COLO668 (cell line): ENCODE measurements around the gene VPS35.

Source experiments
- DNase-seq: peaks from one replicate; lab custom pipeline; 2025; ENCODE audit not compliant: unreplicated experiment; lab: John Stamatoyannopoulos, UW

VPS35 gene

DNA sequence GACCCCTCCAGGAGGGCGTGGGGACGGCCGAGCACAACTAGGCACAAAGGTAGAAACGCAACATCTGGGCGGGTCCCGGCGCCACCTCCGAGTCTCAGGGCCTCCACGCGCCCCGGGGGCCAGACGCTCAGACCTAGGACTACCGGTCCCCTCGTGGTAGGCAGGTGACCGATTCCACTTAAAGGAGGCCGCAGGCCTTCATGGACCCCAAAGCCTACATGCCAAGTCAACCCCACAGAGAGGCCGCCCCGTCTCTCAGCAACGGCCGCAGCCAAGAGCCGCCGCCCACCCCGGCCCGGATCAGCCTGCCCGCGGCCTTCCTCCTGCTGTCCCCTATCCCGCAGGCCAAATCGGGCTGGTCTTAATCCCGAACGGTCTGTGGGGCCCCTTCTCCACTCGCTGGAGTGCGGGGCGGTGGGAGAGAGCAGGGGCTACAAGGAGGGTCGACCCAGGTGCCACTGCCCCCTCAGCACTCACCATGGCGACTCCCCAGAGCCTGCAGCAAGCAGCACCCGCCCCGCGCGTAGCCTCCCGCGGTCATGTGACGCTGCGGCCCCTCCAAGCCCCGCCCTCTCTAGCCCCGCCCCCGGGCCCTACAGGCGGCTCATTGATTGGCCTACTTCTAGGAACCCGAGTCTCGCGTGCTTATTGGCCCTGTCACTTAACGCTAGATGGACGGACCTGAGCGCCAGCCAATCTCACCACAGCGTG is at the start of gene VPS35:
TSS of gene VPS35 (minus strand) at position 525 of the 711 bp plus-strand sequence. CDS start at position 480, 45 bp downstream.
- DNase-seq: peak; percentile 98

- DNase-seq: no peak
Observed at GRCh38 chr16:46737621-46738214, 48.7 kb upstream of the VPS35 start.

DNA sequence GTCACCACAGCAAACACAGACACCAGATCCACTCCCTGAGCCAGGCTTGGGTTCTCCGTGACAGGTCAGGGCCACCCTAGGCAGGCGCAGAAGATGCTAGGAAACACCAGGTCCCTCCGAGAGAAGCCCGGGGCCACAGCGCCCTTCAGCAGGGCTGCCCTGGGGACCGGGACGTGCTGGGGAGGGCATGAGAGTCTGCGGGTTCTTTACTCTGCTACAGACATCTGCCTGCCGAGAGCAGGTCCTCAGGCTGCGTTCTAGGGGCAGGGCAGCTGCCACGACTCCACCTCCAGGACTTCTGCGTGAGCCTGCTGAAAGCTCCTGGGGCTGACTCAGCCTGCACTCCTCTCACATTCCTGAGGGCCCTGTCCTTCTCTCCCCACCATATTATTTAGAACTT is 47.7 kb upstream of the VPS35 start:
- no peak for DNase-seq

GRCh38 chr16:46733319-46733830 is 44.4 kb upstream of the VPS35 start:
- DNase-seq: no peak

- DNase-seq: no peak
Observed at GRCh38 chr16:46732561-46732960, 43.6 kb upstream of the VPS35 start.

- DNase-seq: no peak
Observed at GRCh38 chr16:46731691-46732555, 42.9 kb upstream of the VPS35 start.

DNA sequence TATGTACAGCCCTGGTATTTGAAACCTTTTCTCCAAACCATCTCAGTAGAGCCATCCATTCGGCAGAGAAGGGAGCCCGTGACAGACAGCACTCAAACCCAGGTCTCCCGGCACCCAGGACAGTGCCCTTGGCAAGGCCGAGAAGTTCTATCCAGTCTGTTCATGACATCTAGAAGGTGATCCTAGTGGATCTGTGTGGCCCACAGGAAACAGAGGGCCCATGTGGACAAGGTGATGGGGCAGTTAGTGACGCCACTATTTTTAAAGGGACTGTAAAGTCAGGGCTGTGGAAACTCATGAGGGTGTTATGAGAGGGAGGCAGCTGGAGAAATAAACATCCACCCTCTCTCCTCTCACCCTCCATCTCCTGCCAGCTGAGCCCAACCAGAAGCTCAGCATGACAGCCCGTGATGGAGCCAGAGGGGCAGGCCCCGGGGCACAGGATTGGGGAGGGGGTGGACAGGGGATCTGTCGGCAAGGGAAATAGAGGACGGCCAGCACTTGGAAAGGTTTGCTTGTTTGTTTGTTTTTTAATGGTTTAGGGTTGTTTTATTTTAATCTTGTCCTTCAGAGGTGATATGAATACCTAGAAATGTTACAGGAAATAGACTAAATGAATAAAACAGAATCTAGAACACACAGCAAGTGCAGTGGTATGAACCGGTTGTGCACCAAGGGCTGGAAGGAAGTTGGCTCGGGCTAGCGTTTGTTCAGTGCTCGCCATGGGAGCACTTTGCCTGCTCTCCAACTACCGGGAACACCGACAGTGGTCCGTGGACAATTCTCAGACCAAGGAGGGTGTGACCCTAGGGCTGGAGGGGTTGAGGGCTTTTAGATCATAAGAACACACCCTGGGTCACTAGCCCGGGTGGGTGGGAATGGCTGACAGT is 42.1 kb upstream of the VPS35 start:
- DNase-seq: no peak

DNA sequence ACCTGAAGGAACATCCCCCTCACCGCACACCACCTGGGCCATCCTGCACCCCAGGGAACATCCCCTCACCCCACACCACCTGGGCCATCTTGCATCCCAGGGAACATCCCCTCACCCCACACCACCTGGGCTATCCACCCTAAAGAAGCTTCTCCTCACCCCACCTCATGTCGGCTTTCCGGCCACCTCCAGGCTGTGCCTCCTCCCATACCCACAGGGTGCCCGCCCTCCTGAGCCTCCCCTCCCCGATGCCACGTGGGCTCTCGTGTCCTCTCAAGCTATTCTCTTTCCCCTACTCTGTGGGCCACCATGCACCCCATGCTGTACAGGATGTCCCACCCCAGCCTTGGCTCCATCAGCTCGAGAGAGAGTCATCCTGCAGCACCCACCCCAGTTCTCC is 41.1 kb upstream of the VPS35 start:
- DNase-seq: no peak

DNA sequence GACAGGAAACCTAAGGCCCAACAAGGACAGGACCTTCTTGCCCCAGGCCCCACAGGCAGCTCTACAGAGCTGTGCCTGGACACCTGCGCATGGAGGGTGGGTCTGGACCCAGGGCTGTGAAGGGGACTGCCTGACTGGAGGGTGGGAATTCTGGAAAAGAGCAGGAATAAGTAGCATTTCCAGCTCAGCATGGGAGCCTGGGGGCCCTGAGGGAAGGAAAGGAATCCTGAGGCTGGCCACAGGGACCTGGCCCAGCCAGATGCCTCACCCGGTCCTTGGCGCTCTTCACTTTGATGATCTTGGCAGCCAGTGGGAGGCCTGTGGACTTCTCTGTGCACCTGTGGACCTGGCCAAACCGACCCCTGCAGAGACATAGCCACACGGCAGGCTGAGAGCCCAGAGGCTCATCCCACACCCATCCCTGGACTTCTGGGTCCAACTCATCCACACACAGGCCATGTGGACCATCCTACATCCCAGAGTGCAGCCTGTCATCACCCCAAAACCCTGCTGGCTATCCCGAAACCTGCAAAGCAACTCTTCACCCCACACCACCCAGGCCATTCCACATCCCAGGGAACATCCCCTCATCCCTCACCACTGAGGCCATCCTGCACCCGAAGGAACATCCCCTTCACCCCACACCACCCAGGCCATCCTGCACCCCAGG is 40.5 kb upstream of the VPS35 start:
- no peak for DNase-seq

GRCh38 chr16:46728806-46729205 is 39.8 kb upstream of the VPS35 start:
- no peak for DNase-seq

GRCh38 chr16:46727630-46728029 is 38.7 kb upstream of the VPS35 start:
- no peak for DNase-seq

- no peak for DNase-seq
Observed at GRCh38 chr16:46727184-46727583, 38.2 kb upstream of the VPS35 start.

DNA sequence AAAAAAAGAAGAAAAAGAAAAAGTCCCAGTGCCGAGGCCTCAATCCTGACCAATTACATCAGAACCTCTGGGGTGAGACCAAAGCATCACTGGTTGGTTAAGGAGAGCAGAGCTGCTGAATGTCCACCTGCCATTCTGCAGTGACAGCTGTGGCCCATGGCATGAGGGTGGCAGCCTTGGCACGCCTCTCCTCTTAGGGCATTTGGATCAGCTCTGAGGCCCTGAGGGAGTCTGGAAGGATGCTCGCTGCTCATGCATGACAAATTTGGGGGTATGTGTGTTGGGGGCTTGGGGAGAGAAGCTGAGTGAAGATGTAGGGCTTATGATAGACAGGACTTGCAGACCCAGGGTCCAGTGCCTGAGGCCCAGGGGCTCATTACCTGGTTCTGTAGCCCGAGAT is 32.9 kb upstream of the VPS35 start:
- no peak for DNase-seq

- DNase-seq: no peak
Observed at GRCh38 chr16:46720619-46721018, 31.6 kb upstream of the VPS35 start.

DNA sequence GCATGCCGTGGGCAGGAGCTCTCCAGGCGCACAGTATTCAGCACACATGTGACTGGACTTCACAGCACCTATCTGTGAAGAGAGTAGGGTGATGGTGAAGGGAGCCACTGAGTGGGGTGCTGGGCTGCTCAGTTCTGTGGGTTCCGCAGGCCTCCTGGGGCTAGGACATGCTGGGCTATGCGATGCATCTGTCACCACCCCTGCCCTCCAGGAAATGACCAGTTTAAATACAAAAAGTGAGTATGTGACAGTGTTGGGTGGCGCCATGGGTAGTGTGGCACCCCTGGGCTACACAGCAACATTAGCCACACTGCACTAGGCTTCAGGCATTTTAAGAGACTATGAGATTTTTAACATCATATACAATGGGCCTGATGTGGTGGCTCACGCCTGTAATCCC is 30.6 kb upstream of the VPS35 start:
- DNase-seq: no peak

GRCh38 chr16:46718214-46718613 is 29.2 kb upstream of the VPS35 start:
- peak; percentile 42 for DNase-seq

- DNase-seq: no peak
Observed at GRCh38 chr16:46717692-46718091, 28.7 kb upstream of the VPS35 start.

GRCh38 chr16:46715769-46716305 is 26.9 kb upstream of the VPS35 start:
- no peak for DNase-seq

GRCh38 chr16:46714797-46715591 is 26.0 kb upstream of the VPS35 start:
- DNase-seq: no peak
